Lower lobe of right lung (tissue), 2 donors: ENCODE results near the gene DZANK1. TPM values are rescaled to one million over a fixed set of nuclear protein-coding genes. Genes with fewer than 3 reads are reported as not detected.

Experiments
- ATAC-seq, 2 donors: fragments of 200-7000 bp; cut with Tn5 transposase; one replicate each; pipeline ENCODE4 v1.9.1; 2020 to 2022; ENCODE audit warnings: mild to moderate bottlenecking in 2 of 2, moderate library complexity in 2 of 2
- DNase-seq: peaks from one replicate; pipeline ENCODE4 v3.0.0-alpha.2; 2020
- H3K27ac ChIP-seq: fragments of 200-600 bp; one replicate; pipeline ENCODE4 v1.8.0; 2022
- H3K27me3 ChIP-seq: fragments of 200-600 bp; one replicate; pipeline ENCODE4 v1.8.0; 2022; ENCODE audit warnings: low read depth
- H3K36me3 ChIP-seq: fragments of 200-600 bp; one replicate; pipeline ENCODE4 v1.8.0; 2022; ENCODE audit warnings: mild to moderate bottlenecking
- H3K4me1 ChIP-seq: fragments of 200-600 bp; one replicate; pipeline ENCODE4 v1.8.0; 2022
- H3K4me3 ChIP-seq: fragments of 200-600 bp; one replicate; pipeline ENCODE4 v1.8.0; 2022; ENCODE audit warnings: mild to moderate bottlenecking
- H3K9me3 ChIP-seq: fragments of 200-600 bp; one replicate; pipeline ENCODE4 v1.8.0; 2022
- CTCF ChIP-seq: fragments of 200-600 bp; IDR thresholded peaks from one replicate; pipeline ENCODE4 v1.8.0; 2022; ENCODE audit warnings: antibody characterized with exemption, mild to moderate bottlenecking
- intact Hi-C: fragments of 100-400 bp; cut with DNase I; formaldehyde crosslinking; loops from one replicate; pipeline ENCODE4 v1.11.0; 2022
- long read RNA-seq: library from polyadenylated mRNA; unstranded; transcript quantifications from one replicate; pipeline ENCODE4 v2.0.0, GENCODE V29; 2021
- total RNA-seq: library from RNA; stranded (reverse); fragmentation: NEBNext Ultra II Directional; extraction: Animal tissue kit (Norgen Biotek cat#: 25700); gene quantifications from one replicate; pipeline ENCODE4 v1.2.1, GENCODE V29; 2021
- donor health status: DM: no; HTN: yes; CAD: no; lungs with severe emphysema.

The DZANK1 gene
- 3.4 TPM for total RNA-seq
- long read RNA-seq, partial matches to known transcripts = 1 of 3 reads
- long read RNA-seq, other reads (novel, unspliced or antisense) = 2 of 3 reads

- Histone ChIP-seq H3K9me3 (no peaks in the 10 kb centered on the region), H3K27ac (peak within 1 kb of the TSS; percentile 89), H3K36me3 (peaks cover 29% of the 10 kb centered on the region), H3K4me3 (peak within 1 kb of the TSS; percentile 98), H3K27me3 (no peaks in the 10 kb centered on the region), H3K4me1 (peaks cover 21% of the 10 kb centered on the region)
- intact Hi-C loops = no loop called here
- ATAC-seq (peak; percentile 100), DNase-seq (peak; percentile 98)
- TF ChIP-seq CTCF = no peak
These were observed at the start of gene DZANK1, which contains the start of gene POLR3F for GRCh38 chr20:18466894-18467730. Gene DZANK1, minus strand, starts transcription at chr20:18467030. Its CDS starts 1,672 bp downstream, at chr20:18465358. Gene POLR3F, plus strand, starts transcription at chr20:18467390. Its CDS starts 117 bp downstream, at chr20:18467507.

GRCh38 chr20:18515973-18516372, 49.1 kb upstream of the DZANK1 start:
- Histone ChIP-seq H3K36me3 (peaks cover 71% of the 10 kb centered on the region), H3K27me3 (no peaks in the 10 kb centered on the region), H3K27ac (no peak overlapping the region), H3K4me3 (no peak overlapping the region), H3K4me1 (peaks cover 15% of the 10 kb centered on the region), H3K9me3 (no peaks in the 10 kb centered on the region)
- DNase-seq (no peak), ATAC-seq (no peak)
- intact Hi-C loops = no loop called here
- TF ChIP-seq CTCF = no peak

- DNase-seq (no peak), ATAC-seq (peak; percentile 45 to 67)
- Histone ChIP-seq H3K4me1 (peaks cover 21% of the 10 kb centered on the region), H3K4me3 (no peak overlapping the region), H3K27ac (no peak overlapping the region), H3K36me3 (peaks cover 82% of the 10 kb centered on the region), H3K9me3 (no peaks in the 10 kb centered on the region), H3K27me3 (no peaks in the 10 kb centered on the region)
- no peak for TF ChIP-seq CTCF
- intact Hi-C loops = no loop called here
These were observed 47.3 kb upstream of the DZANK1 start for GRCh38 chr20:18514127-18514526.

- H3K36me3 ChIP-seq = peaks cover 82% of the 10 kb centered on the region
- no peak for DNase-seq
- H3K4me1 ChIP-seq = peaks cover 30% of the 10 kb centered on the region
- no peak overlapping the region for H3K27ac ChIP-seq
- no peaks in the 10 kb centered on the region for H3K27me3 ChIP-seq
- TF ChIP-seq CTCF = no peak
- H3K4me3 ChIP-seq = no peak overlapping the region
- peak in 1 of 2 donors; percentile 56 for ATAC-seq
- no peaks in the 10 kb centered on the region for H3K9me3 ChIP-seq
- intact Hi-C loops = no loop called here
These were observed 46.4 kb upstream of the DZANK1 start for GRCh38 chr20:18513208-18513607.

GRCh38 chr20:18511571-18511970, 44.7 kb upstream of the DZANK1 start:
- intact Hi-C loops = no loop called here
- peaks cover 35% of the 10 kb centered on the region for H3K4me1 ChIP-seq
- no peaks in the 10 kb centered on the region for H3K27me3 ChIP-seq
- TF ChIP-seq CTCF = no peak
- H3K4me3 ChIP-seq = no peak overlapping the region
- DNase-seq (no peak), ATAC-seq (no peak)
- H3K36me3 ChIP-seq = peaks cover 68% of the 10 kb centered on the region
- H3K9me3 ChIP-seq = no peaks in the 10 kb centered on the region
- no peak overlapping the region for H3K27ac ChIP-seq
